CD4-positive, alpha-beta memory T cell (primary cell): ENCODE data around the gene ZNF692. TPM values are rescaled to one million over a fixed set of nuclear protein-coding genes. Genes with fewer than 3 reads are reported as not detected.
"Not testable (repeated sequence)": the region's sequence is repeated elsewhere in the genome, so short reads cannot be mapped to it uniquely, and the experiment has no call there.

Experiments
- CTCF ChIA-PET: fragments of 350-600 bp; sonication (Branson Sonifier 250); formaldehyde crosslinking; loops from one replicate; lab custom pipeline; 2021; ENCODE audit warnings: inconsistent platforms; ENCODE audit not compliant: partially characterized antibody; lab: Charles Lee
- POLR2A ChIA-PET: fragments of 350-600 bp; sonication (Branson Sonifier 250); formaldehyde crosslinking; loops from one replicate; lab custom pipeline; 2021; ENCODE audit not compliant: partially characterized antibody; lab: Charles Lee
- DNase-seq, 5 donors: peaks; one replicate each; pipeline versions ENCODE4 v3.0.0 to v3.0.0-alpha.2; 2020 to 2022; ENCODE audit warnings: mixed read lengths in 1 of 5
- H3K27ac ChIP-seq: one replicate; pipeline ENCODE4 v1.7.0; 2013; ENCODE audit warnings: low read depth, low read length
- H3K27me3 ChIP-seq: 2 replicates; pipeline ENCODE4 v1.7.0; 2013; ENCODE audit warnings: mild to moderate bottlenecking, low read length, moderate library complexity; ENCODE audit not compliant: insufficient read depth
- H3K36me3 ChIP-seq: 2 replicates; pipeline ENCODE4 v1.7.0; 2013; ENCODE audit warnings: mild to moderate bottlenecking, low read length, moderate library complexity; ENCODE audit not compliant: insufficient read depth
- H3K4me1 ChIP-seq: 2 replicates; pipeline ENCODE4 v1.7.0; 2013; ENCODE audit warnings: mild to moderate bottlenecking, low read length, moderate library complexity; ENCODE audit not compliant: insufficient read depth
- H3K4me3 ChIP-seq, 2 donors: one replicate each; pipeline ENCODE4 v1.7.0; 2013; ENCODE audit warnings: low read length in 2 of 2, mild to moderate bottlenecking in 1 of 2
- H3K9me3 ChIP-seq, 2 donors: one replicate each; pipeline ENCODE4 v1.7.0; 2013; ENCODE audit warnings: low read length in 2 of 2, control low read depth in 1 of 2; ENCODE audit not compliant: control insufficient read depth in 1 of 2
- H3K27ac Mint-ChIP-seq, 7 donors: one replicate each; pipeline ENCODE4 v1.8.0; 2020 to 2021; ENCODE audit warnings: mixed read lengths in 7 of 7, mild to moderate bottlenecking in 6 of 7, inconsistent platforms in 3 of 7, moderate library complexity in 3 of 7
- H3K27me3 Mint-ChIP-seq, 2 donors: one replicate each; pipeline ENCODE4 v1.8.0; 2020 to 2021; ENCODE audit warnings: mixed read lengths in 2 of 2
- H3K36me3 Mint-ChIP-seq, 2 donors: one replicate each; pipeline ENCODE4 v1.8.0; 2020 to 2021; ENCODE audit warnings: mixed read lengths in 2 of 2, inconsistent platforms in 1 of 2, mild to moderate bottlenecking in 1 of 2
- H3K4me1 Mint-ChIP-seq, 4 donors: one replicate each; pipeline ENCODE4 v1.8.0; 2020 to 2021; ENCODE audit warnings: mixed read lengths in 4 of 4, mild to moderate bottlenecking in 1 of 4
- H3K4me3 Mint-ChIP-seq, 8 donors: one replicate each; pipeline ENCODE4 v1.8.0; 2020 to 2021; ENCODE audit warnings: mixed read lengths in 8 of 8, mild to moderate bottlenecking in 7 of 8, moderate library complexity in 6 of 8, inconsistent platforms in 3 of 8
- H3K9me3 Mint-ChIP-seq, 8 donors: one replicate each; pipeline ENCODE4 v1.8.0; 2020 to 2021; ENCODE audit warnings: mixed read lengths in 8 of 8, mild to moderate bottlenecking in 5 of 8, inconsistent platforms in 3 of 8, moderate library complexity in 1 of 8
- intact Hi-C: fragments of 100-400 bp; cut with micrococcal nuclease; formaldehyde crosslinking; loops from one replicate; pipeline ENCODE4 v1.15.1; 2023
- polyA plus RNA-seq, 2 donors: library from polyadenylated mRNA; unstranded; fragments of 300-500 nt; fragmentation: Illumina TruSeq; gene quantifications; one replicate each; pipeline ENCODE4 v1.2.3, GENCODE V29; 2021
- total RNA-seq, 2 experiments: library from RNA; stranded (reverse); gene quantifications; one replicate each; pipeline ENCODE4 v1.2.3, GENCODE V29; 2021

Gene ZNF692
- total and polyA plus RNA-seq, 4 experiments from 2014 or later: 10.9 to 74.8 (median 41.9) TPM

DNA sequence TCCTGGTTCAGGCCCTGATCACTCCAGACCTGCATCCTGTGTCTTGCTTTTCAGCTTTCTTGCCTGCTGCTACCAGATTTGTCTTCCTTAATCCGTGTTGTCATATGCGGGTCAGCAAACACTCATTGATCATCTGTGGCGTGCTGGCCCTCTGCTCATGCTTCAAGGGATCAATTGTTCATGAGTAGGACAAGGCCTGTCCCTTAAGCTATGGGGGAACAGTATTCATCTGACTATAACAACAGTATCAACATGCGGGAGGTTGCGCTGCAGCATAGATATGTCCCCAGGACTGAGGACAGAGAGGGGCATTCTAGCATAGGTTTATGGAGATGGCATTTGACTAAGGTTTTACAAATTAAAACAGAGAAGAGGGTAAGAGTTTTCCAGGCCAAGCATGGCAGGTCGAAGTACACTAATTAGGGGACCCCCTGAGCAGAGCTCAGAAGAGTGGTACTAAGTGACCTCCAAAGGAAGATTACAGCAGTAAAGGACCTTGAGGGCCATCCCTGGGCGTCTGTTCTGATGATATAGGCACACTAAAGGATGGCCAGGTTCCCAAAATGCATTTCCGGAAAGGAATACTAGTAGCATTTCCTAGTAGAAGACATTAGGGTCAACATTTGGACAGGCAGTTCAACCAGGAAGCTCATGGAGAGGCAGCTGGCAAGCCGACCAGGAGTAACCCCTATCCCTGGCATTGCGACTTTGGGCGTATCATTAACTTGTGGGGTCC is 21.7 kb downstream of the ZNF692 start:
- Mint-ChIP-seq H3K4me3 (no peak overlapping the region), H3K27me3 (peaks cover 3 to 4% of the 10 kb centered on the region in 2 donors), H3K4me1 (peaks cover 13 to 33% (median 24%) of the 10 kb centered on the region in 4 donors), H3K27ac (peak overlapping the region in 3 of 7 donors; percentile 88 to 92 (median 90)), H3K9me3 (no peaks in the 10 kb centered on the region), H3K36me3 (peaks cover 0 to 4% of the 10 kb centered on the region in 2 donors)
- Histone ChIP-seq H3K27ac (peak overlapping the region; percentile 97), H3K36me3 (no peaks in the 10 kb centered on the region), H3K27me3 (no peaks in the 10 kb centered on the region), H3K9me3 (no peaks in the 10 kb centered on the region), H3K4me3 (peak overlapping the region; percentile 64 to 87), H3K4me1 (peaks cover 36% of the 10 kb centered on the region)
- ChIA-PET CTCF (interaction anchor here (4.3 to 4.9 kb wide), 2 partner anchors 10 to 22 kb away, joined by 54 to 58 read pairs; partner anchors contain the start of genes SH3BP5L and ZNF692), POLR2A (interaction anchor here (0.8 to 7.0 kb wide), 9 partner anchors 10 to 70 kb away, joined by 3 to 210 read pairs (median 5); partner anchors contain the start of genes PGBD2, SH3BP5L and ZNF692)
- no peak for DNase-seq
- intact Hi-C loops: no loop called here

DNA sequence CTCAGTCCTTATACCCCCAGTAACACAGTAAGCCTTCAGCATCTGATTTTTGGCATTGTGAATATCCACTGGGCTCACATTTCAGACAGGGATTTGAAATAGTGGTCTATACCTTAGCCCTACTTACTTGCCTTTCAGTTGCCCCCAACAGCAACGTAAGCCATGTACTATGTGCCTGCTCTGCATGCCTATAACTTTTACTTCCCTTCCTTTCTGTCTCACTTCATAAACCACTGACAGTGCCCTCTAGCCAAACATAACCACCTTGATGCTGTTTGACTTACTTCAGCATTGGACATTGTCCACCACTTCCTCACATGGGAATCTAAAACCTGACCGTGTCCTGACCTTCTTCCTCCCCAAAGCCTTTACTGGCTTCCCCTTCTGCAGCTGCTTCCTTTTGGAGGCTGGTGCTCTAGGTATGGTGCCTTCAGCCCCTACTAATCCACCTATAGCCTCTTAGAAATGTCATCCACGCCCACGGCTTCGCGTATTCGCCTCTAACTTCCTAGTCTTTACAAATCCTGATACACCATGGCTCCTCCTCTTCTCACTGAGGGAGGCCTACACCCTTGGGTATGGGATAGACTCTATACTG is 24.4 kb downstream of the ZNF692 start:
- H3K4me1 Mint-ChIP-seq: peaks cover 4 to 8% (median 6%) of the 10 kb centered on the region in 4 donors
- no peaks in the 10 kb centered on the region for H3K27me3 ChIP-seq
- intact Hi-C loops: no loop called here
- DNase-seq: no peak
- ChIA-PET POLR2A (interaction anchor here (1.4 kb wide), 1 partner anchor 25 kb away, joined by 7 read pairs; the partner anchor contains the start of gene ZNF692), CTCF (no interaction called here)
- H3K27me3 Mint-ChIP-seq: peaks cover 3 to 4% of the 10 kb centered on the region in 2 donors
- no peaks in the 10 kb centered on the region for H3K9me3 ChIP-seq
- no peak overlapping the region for H3K4me3 Mint-ChIP-seq
- no peaks in the 10 kb centered on the region for H3K9me3 Mint-ChIP-seq
- peaks cover 0 to 4% of the 10 kb centered on the region in 2 donors for H3K36me3 Mint-ChIP-seq
- no peak overlapping the region for H3K4me3 ChIP-seq
- H3K27ac Mint-ChIP-seq: no peak overlapping the region
- H3K27ac ChIP-seq: no peak overlapping the region
- H3K36me3 ChIP-seq: no peaks in the 10 kb centered on the region
- peaks cover 14% of the 10 kb centered on the region for H3K4me1 ChIP-seq

DNA sequence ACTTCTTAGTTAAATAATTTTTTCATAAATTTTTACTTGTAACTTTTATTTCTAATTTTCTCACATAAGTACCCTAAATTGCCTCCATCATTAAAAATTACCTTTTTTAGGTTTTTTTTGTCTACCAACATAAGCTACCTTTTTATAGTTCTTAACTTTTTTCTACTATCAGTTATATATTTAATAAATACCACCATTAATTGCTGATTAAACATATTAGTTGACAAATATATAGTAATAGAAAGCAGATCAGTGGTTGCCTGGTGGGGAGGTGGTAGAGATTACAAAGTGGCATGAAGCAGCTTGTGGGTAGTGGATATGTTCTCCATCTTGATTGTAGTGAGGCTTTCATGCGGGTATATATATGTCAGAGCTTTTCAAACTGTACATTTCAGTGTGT is 27.0 kb downstream of the ZNF692 start:
- DNase-seq: no peak
- CTCF ChIA-PET: no interaction called here
- no peaks in the 10 kb centered on the region for H3K36me3 Mint-ChIP-seq
- no peak overlapping the region for H3K27ac ChIP-seq
- POLR2A ChIA-PET: no interaction called here
- no peaks in the 10 kb centered on the region for H3K36me3 ChIP-seq
- H3K27me3 Mint-ChIP-seq: peaks cover 4% of the 10 kb centered on the region in 2 donors
- no peaks in the 10 kb centered on the region for H3K27me3 ChIP-seq
- peaks cover under 1 to 8% (median 2%) of the 10 kb centered on the region in 4 donors for H3K4me1 Mint-ChIP-seq
- peaks cover 7% of the 10 kb centered on the region for H3K4me1 ChIP-seq
- no peak overlapping the region for H3K4me3 ChIP-seq
- H3K27ac Mint-ChIP-seq: no peak overlapping the region
- no peaks in the 10 kb centered on the region for H3K9me3 ChIP-seq
- no peak overlapping the region for H3K4me3 Mint-ChIP-seq
- intact Hi-C loops: no loop called here
- no peaks in the 10 kb centered on the region for H3K9me3 Mint-ChIP-seq

DNA sequence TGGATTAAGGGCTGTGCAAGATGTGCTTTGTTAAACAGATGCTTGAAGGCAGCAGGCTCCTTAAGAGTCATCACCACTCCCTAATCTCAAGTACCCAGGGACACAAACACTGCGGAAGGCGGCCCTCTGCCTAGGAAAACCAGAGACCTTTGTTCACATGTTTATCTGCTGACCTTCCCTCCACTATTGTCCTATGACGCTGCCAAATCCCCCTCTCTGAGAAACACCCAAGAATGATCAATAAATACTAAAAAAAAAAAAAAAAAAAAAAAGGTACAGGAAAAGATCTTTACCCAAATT is 28.2 kb downstream of the ZNF692 start:
- CTCF ChIA-PET: not testable (repeated sequence)

DNA sequence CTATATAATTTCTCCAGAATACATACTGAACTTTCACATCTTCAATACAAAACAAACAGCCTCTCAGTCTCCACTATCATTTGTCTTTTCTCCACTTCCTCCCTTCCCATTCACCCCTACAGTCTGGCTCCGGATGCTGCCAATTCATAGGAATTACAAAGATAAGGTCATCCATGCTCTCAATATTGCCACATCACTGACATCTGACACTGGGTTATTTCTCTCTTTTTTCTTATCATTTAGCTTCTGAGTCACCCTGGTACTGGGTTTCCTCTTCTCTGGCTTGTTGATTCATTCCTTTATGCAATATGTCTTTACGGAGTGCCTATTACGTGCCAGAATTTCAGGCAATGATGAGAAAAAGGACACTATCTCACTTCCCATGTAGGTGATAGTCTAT is 30.0 kb downstream of the ZNF692 start:
- H3K27me3 Mint-ChIP-seq: peaks cover 4% of the 10 kb centered on the region in 2 donors
- intact Hi-C loops: no loop called here
- ChIA-PET POLR2A (interaction anchor here (1.3 to 5.9 kb wide), 4 partner anchors 9 to 33 kb away, joined by 3 to 154 read pairs (median 42); partner anchors contain the start of genes ZNF672 and ZNF692), CTCF (interaction anchor here (0.9 to 4.7 kb wide), 4 partner anchors 9 to 95 kb away, joined by 3 to 58 read pairs (median 4); partner anchors contain the start of gene ZNF672)
- H3K4me1 ChIP-seq: peaks cover 26% of the 10 kb centered on the region
- H3K9me3 ChIP-seq: no peaks in the 10 kb centered on the region
- H3K36me3 Mint-ChIP-seq: peaks cover 0 to 21% of the 10 kb centered on the region in 2 donors
- H3K4me1 Mint-ChIP-seq: peaks cover 18 to 33% (median 28%) of the 10 kb centered on the region in 4 donors
- H3K27ac ChIP-seq: no peak overlapping the region
- peaks cover 8% of the 10 kb centered on the region for H3K36me3 ChIP-seq
- peaks cover 0 to 4% (median 0%) of the 10 kb centered on the region in 8 donors for H3K9me3 Mint-ChIP-seq
- peak overlapping the region in 4 of 7 donors; percentile 43 to 87 (median 54) for H3K27ac Mint-ChIP-seq
- DNase-seq: no peak
- H3K27me3 ChIP-seq: no peaks in the 10 kb centered on the region
- no peak overlapping the region for H3K4me3 Mint-ChIP-seq
- H3K4me3 ChIP-seq: no peak overlapping the region

More for the DNA sequence above, 28.2 kb downstream of the ZNF692 start:
- DNase-seq, H3K27me3 ChIP-seq, H3K27ac ChIP-seq, H3K4me3 ChIP-seq, intact Hi-C loops, H3K27me3 Mint-ChIP-seq, POLR2A ChIA-PET, H3K9me3 Mint-ChIP-seq, H3K9me3 ChIP-seq, H3K27ac Mint-ChIP-seq, H3K4me3 Mint-ChIP-seq, H3K36me3 ChIP-seq, H3K36me3 Mint-ChIP-seq: not testable (repeated sequence)
- peaks cover 10% of the 10 kb centered on the region for H3K4me1 ChIP-seq
- H3K4me1 Mint-ChIP-seq: peaks cover 5 to 14% (median 11%) of the 10 kb centered on the region in 4 donors

DNA sequence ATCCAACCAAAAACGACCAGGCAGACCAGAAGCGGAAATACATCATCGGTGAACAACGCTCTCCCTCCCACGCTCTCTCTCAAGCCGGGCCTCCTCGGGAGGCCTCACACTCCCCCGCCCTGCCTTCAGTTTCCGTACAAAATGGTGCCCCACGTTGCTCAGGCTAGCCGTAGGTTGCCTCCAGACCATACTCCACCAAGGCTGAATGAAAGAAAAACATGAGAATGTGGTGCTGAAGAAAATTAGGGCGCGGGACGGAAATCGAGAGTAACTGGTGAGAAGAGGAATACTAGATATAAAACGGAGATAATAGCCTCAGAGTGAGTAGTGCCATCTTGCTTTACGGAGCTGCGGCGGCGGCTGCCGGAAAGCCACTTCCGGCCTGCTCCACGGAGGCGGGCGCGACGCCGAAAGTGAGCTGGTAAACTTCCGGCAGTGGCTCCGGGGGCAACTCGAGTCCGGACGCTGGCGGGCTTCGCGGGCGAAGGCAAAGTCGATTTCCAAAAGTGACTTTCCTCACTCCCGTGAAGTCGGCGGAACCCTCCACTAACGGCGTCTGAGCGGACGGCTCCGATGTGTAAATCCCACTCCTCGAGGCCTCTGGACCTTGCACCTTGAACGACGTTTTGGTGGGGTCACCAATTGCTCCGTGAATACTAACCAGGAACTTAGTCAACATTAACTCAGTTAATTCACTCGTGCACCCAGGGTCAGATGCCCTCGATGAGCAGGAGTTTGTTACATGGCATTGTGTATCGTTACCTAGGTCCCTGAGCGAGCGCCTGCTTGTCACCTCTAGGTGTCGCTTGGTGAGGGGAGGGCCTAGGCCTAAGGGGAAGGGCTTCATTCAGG is 32.8 kb downstream of the ZNF692 start, which contains the start of gene SH3BP5L:
SH3BP5L (minus strand) TSS at position 7 of the 852 bp plus-strand sequence. CDS start 980 bp downstream, outside the sequence.
- Histone ChIP-seq H3K4me1 (peaks cover 53% of the 10 kb centered on the region), H3K4me3 (peak within 1 kb of the TSS; percentile 97 to 99), H3K9me3 (no peaks in the 10 kb centered on the region), H3K36me3 (peaks cover 16% of the 10 kb centered on the region), H3K27ac (peak within 1 kb of the TSS; percentile 91), H3K27me3 (no peaks in the 10 kb centered on the region)
- peaks cover 37 to 60% (median 51%) of the 10 kb centered on the region in 4 donors for H3K4me1 Mint-ChIP-seq
- peak within 1 kb of the TSS; percentile 93 to 100 (median 99) for H3K27ac Mint-ChIP-seq
- POLR2A ChIA-PET: interaction anchor here (1.3 to 5.9 kb wide), 8 partner anchors 10 to 83 kb away, joined by 3 to 154 read pairs (median 26); partner anchors contain the start of genes PGBD2, ZNF672 and ZNF692
- intact Hi-C loops: loop anchor here (1.0 kb wide), 5 partner anchors 12 to 98 kb away; partner anchors contain the start of genes PGBD2, ZNF672 and ZNF692
- peak; percentile 93 to 96 (median 94) for DNase-seq
- H3K27me3 Mint-ChIP-seq: peaks cover 0 to 1% of the 10 kb centered on the region in 2 donors
- H3K4me3 Mint-ChIP-seq: peak within 1 kb of the TSS; percentile 94 to 100 (median 97)
- H3K36me3 Mint-ChIP-seq: peaks cover 4 to 44% of the 10 kb centered on the region in 2 donors
- H3K9me3 Mint-ChIP-seq: peaks cover 0 to 4% (median 0%) of the 10 kb centered on the region in 8 donors
- CTCF ChIA-PET: interaction anchor here (0.9 to 4.7 kb wide), 9 partner anchors 12 to 101 kb away, joined by 3 to 58 read pairs (median 4); partner anchors contain the start of genes PGBD2, ZNF672 and ZNF692
